ENCODE results near the gene SLCO4C1.

SLCO4C1 gene

DNA sequence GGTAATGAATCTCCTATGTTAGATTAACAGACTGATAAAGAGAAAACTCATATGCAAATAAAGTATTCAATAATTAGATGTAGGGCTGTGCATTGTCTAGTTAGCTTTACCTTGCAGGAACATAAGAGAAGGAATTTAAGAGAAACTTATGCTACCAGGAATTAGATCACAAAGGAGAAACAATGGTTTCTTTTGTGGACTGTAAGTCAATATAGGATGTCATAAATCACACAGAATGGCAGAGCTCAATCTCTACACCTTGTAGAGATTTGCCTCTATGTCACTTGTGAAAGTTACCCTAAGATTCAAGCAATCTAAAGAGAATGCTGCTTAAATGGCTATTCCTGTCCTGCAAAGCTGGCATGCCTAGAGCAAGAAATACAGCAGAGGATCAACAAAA lies 26.0 kb downstream of the SLCO4C1 start:
- H3K4me3 ChIP-seq (ENCODE audit: low read depth, low read length) = no peak overlapping the region
- TF ChIP-seq, protein P1, sequence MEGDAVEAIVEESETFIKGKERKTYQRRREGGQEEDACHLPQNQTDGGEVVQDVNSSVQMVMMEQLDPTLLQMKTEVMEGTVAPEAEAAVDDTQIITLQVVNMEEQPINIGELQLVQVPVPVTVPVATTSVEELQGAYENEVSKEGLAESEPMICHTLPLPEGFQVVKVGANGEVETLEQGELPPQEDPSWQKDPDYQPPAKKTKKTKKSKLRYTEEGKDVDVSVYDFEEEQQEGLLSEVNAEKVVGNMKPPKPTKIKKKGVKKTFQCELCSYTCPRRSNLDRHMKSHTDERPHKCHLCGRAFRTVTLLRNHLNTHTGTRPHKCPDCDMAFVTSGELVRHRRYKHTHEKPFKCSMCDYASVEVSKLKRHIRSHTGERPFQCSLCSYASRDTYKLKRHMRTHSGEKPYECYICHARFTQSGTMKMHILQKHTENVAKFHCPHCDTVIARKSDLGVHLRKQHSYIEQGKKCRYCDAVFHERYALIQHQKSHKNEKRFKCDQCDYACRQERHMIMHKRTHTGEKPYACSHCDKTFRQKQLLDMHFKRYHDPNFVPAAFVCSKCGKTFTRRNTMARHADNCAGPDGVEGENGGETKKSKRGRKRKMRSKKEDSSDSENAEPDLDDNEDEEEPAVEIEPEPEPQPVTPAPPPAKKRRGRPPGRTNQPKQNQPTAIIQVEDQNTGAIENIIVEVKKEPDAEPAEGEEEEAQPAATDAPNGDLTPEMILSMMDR (IDR thresholded peaks at IDR 0.05; ENCODE audit: borderline replicate concordance, insufficient read depth, low read depth, low read length) = no peak

DNA sequence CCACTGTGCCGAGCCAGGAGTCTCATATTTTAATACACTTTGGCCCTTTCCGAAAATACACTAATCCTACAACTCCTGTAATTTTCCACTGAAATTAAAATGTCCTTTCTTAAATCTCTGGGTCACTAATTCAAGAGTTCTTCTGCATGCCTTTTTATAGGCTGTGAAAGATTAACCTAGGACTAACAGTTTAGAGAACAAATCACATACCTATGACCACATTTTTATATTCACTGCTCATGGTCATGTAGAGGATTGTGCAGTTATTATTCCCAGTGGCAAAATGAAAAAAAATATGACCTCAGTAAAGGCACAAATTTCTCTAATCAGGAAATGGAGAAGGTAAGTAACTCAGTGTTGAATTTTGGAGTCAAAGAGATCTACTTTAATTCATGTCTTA lies 33.4 kb downstream of the SLCO4C1 start:
- H3K4me3 ChIP-seq (ENCODE audit: low read depth, low read length) = no peak overlapping the region
- TF ChIP-seq, protein P1 (IDR thresholded peaks at IDR 0.05; ENCODE audit: borderline replicate concordance, insufficient read depth, low read depth, low read length) = no peak

DNA sequence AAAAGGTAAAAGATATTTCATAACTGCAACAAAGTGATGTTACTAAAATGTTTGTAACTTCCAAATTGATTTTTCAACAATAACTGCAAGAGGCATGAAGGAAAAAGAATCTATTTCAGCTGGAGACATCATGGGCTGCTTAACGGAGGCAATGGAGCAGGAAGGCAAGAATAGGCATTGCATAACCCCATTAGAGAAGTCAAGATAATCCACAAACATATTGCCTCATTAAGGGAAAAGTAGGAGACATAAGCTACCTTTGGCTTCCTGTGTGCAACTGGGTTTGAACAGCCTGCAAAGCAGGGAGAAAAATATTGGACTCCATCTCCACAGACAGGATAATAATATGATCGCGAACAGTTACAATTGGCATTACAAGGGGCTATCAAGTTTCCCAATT lies 46.7 kb downstream of the SLCO4C1 start:
- TF ChIP-seq, protein P1 (IDR thresholded peaks at IDR 0.05; ENCODE audit: borderline replicate concordance, insufficient read depth, low read depth, low read length) = no peak
- H3K4me3 ChIP-seq (ENCODE audit: low read depth, low read length) = no peak overlapping the region

DNA sequence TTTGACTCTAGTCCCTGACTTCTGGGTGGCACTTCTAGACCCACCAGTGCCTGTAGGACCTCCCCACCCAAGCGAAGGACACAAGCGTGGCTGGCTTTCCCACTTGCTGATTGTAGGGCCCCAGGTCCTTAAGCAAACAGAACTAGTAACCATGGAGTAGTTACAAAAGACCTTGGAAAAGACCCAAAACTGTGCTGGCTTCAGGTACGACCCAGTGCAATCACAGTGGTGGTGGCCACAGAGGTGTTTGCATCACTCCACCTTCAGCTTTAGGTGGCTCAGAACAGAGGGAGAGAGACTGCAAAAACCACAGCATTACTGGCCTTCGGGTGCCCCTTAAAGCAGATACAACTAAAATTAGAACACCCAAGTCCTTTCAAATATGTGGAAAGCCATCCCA lies 52.9 kb downstream of the SLCO4C1 start:
- H3K4me3 ChIP-seq (ENCODE audit: low read depth, low read length) = no peak overlapping the region
- TF ChIP-seq, protein P1 (IDR thresholded peaks at IDR 0.05; ENCODE audit: borderline replicate concordance, insufficient read depth, low read depth, low read length) = no peak

DNA sequence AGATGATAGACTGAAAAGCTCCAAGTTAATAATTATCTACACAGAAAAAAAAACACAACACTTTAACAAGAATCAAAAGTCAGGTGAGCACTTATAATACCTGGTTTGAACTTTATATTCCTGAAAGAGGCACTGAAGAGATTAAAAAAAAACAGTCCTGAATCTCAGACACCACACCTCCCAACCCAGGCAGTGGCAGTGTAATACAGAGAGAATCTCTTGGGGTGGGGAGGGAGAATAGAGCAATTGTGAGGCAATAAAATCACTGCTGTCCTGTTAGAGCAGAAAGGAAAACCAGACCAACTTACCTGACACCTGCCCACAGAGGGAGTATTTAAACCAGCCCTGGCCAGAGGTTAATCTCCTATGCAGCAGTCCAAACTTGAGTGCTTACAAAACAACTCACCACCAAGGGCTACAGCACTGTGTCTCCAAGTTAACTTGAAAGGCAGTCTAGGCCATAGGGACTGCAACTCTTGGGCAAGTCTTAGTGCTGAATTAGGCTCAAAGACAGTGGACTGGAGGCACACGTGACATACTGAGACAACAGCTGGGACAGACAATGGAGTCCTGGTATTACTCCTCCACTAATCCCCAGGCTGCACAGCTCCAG lies 54.2 kb downstream of the SLCO4C1 start:
- H3K4me3 ChIP-seq (ENCODE audit: low read depth, low read length) = no peak overlapping the region
- TF ChIP-seq, protein P1 (IDR thresholded peaks at IDR 0.05; ENCODE audit: borderline replicate concordance, insufficient read depth, low read depth, low read length) = no peak

DNA sequence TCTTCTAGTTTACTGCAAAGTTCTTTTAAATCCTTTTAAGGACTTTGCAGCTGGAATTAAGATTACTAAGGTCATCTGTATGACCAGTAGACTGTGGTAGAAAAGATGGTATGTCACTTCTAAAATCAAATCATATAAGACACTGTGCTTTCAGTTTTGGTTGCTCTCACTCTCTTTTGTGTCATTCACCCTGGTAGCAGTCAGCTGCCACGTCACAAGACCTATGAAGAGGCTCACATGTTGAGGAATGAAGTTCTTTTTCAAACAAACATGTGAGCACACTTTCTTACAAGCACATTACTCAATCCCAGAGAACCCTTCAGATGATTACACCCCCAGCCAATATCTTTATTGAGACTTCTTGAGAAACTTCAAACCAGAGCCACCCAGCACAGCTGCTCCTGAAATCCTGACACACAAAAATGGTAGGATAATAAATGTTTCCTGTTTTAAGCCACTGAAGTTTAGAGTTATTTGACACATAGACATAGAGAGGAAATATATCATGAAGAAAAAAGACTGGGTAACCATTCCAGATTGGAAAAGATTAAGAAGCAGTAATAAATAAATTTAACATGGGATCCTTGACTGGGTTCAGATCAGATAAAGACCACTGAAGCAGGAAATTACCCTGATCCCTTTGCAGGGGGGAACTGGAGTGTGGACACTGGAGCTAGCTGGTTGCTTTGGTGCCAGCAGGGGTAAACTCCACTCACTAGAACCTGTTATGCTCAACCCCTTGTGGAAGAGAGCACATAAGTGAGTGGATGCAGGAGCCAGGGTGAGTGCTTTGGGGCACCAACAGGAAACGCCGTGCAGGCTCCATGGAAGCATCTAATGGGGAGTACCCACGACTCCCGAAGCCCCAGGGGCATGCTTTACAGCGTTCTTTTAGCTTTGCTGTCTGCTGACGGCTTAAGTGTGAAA lies 64.1 kb downstream of the SLCO4C1 start:
- no peak overlapping the region for H3K4me3 ChIP-seq (ENCODE audit: low read depth, low read length)
- TF ChIP-seq, protein P1 (IDR thresholded peaks at IDR 0.05; ENCODE audit: borderline replicate concordance, insufficient read depth, low read depth, low read length) = no peak

DNA sequence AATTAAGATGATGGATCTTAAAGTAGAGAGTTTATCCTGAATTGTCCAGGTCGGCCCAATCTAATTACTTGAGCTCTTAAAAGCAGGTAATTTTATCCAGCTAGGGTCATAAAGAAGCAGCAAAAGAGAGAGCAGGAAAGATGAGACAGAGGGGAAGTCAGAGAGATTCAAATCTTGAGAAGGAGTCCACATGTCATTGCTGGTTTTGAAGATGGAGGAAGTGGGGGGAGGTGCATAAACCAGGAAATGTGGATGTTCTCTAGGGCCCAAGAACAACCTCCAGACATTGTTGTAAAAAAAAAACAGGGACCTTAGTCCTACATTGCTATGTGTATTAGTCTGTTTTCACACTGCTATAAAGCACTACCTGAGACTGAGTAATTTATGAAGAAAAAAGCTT lies 66.4 kb downstream of the SLCO4C1 start:
- H3K4me3 ChIP-seq (ENCODE audit: low read depth, low read length) = no peak overlapping the region
- TF ChIP-seq, protein P1 (IDR thresholded peaks at IDR 0.05; ENCODE audit: borderline replicate concordance, insufficient read depth, low read depth, low read length) = no peak
